Hippocampal formation (tissue), 2 donors: ENCODE results near the gene CCSER2.
"Not testable (repeated sequence)": the region's sequence is repeated elsewhere in the genome, so short reads cannot be mapped to it uniquely, and the experiment has no call there.

Source experiments
- DNase-seq, 2 donors: peaks; one replicate each; lab custom pipeline; 2025; lab: John Stamatoyannopoulos, UW

The CCSER2 gene

GRCh38 chr10:84347575-84348002 is 19.2 kb downstream of the CCSER2 start:
- not testable (repeated sequence) for DNase-seq

GRCh38 chr10:84348447-84348846 is 20.1 kb downstream of the CCSER2 start:
- DNase-seq = no peak

GRCh38 chr10:84348860-84349259 is 20.5 kb downstream of the CCSER2 start:
- no peak for DNase-seq

GRCh38 chr10:84352251-84352842 is 24.0 kb downstream of the CCSER2 start:
- DNase-seq = peak; percentile 32 to 50

- no peak for DNase-seq
Measured at GRCh38 chr10:84353052-84353803, 24.8 kb downstream of the CCSER2 start.

GRCh38 chr10:84354623-84355022 is 26.2 kb downstream of the CCSER2 start:
- DNase-seq = no peak

- DNase-seq = no peak
Measured at GRCh38 chr10:84355106-84355505, 26.7 kb downstream of the CCSER2 start.

- no peak for DNase-seq
Measured at GRCh38 chr10:84356928-84357327, 28.5 kb downstream of the CCSER2 start.

GRCh38 chr10:84358743-84359142 is 30.4 kb downstream of the CCSER2 start:
- DNase-seq = no peak

GRCh38 chr10:84360637-84361365 is 32.4 kb downstream of the CCSER2 start:
- DNase-seq = no peak

- no peak for DNase-seq
Measured at GRCh38 chr10:84365335-84365881, 37.0 kb downstream of the CCSER2 start.

- no peak for DNase-seq
Measured at GRCh38 chr10:84366041-84366440, 37.7 kb downstream of the CCSER2 start.

GRCh38 chr10:84367256-84367655 is 38.9 kb downstream of the CCSER2 start:
- DNase-seq = no peak

GRCh38 chr10:84368828-84369227 is 40.4 kb downstream of the CCSER2 start:
- DNase-seq = no peak

- DNase-seq = no peak
Measured at GRCh38 chr10:84370283-84370682, 41.9 kb downstream of the CCSER2 start.

- no peak for DNase-seq
Measured at GRCh38 chr10:84371944-84372343, 43.6 kb downstream of the CCSER2 start.

GRCh38 chr10:84373000-84373399 is 44.6 kb downstream of the CCSER2 start:
- DNase-seq = no peak

GRCh38 chr10:84374455-84374854 is 46.1 kb downstream of the CCSER2 start:
- no peak for DNase-seq

GRCh38 chr10:84375011-84375410 is 46.6 kb downstream of the CCSER2 start:
- peak in 1 of 2 donors; percentile 30 for DNase-seq

- DNase-seq = no peak
Measured at GRCh38 chr10:84375881-84376280, 47.5 kb downstream of the CCSER2 start.

- DNase-seq = no peak
Measured at GRCh38 chr10:84388148-84388547, 59.8 kb downstream of the CCSER2 start.

- DNase-seq = no peak
Measured at GRCh38 chr10:84390364-84390763, 62.0 kb downstream of the CCSER2 start.

- peak in 1 of 2 donors; percentile 44 for DNase-seq
Measured at GRCh38 chr10:84391326-84391725, 62.9 kb downstream of the CCSER2 start.
